ENCODE results near the gene PGM1.
"Not testable (repeated sequence)": the region's sequence is repeated elsewhere in the genome, so short reads cannot be mapped to it uniquely, and the experiment has no call there.

PGM1 gene

GRCh38 chr1:63593303-63593885 is at the start of gene PGM1:
TSS of gene PGM1 (plus strand) at chr1:63593411. CDS start at chr1:63593489, 78 bp downstream.
- DNase-seq = peak; percentile 94

GRCh38 chr1:63545780-63546179 is 47.4 kb upstream of the PGM1 start:
- DNase-seq = no peak

GRCh38 chr1:63547621-63548294 is 45.5 kb upstream of the PGM1 start:
- DNase-seq = no peak

DNA sequence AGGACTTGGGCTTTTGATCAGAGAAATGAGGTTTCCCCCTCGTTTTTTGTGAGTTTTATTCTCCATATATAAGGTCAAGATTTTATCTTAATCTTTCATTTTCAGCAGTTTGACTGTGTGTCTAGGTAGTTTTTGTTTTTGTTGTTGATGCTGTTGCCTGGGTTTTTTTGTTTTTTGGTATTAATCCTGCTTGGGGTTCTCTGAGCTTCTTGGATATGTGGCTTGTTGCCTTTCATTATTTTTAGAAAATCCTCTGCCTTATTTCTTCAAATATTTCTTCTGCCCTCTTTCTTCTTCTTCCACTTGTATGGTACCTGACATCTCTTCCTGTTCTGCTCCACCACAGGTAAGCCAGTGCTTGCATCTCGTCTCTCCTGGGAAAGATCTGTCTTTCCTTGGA is 44.9 kb upstream of the PGM1 start:
- no peak for DNase-seq

GRCh38 chr1:63548877-63549276 is 44.3 kb upstream of the PGM1 start:
- DNase-seq = no peak

DNA sequence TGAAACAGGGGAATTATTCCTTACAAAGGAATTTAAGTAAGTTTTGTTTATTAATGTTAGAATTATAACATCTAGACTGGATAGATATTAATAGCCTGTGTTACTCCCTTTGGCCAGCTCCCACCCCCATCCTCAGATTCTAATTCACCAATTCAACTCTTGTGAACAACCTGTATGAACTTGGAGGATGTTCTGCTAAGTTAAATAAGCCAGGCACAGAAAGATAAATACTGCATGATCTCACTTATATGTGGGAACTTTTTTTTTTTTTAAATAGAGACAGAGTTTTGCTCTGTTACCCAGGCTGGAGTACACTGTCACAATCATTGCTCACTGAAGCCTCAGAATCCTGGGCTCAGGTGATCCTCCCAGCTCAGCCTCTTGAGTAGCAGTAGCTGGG is 37.7 kb upstream of the PGM1 start:
- no peak for DNase-seq

- no peak for DNase-seq
These were observed 35.7 kb upstream of the PGM1 start for GRCh38 chr1:63557365-63557987.

GRCh38 chr1:63559357-63559756 is 33.9 kb upstream of the PGM1 start:
- DNase-seq = no peak

GRCh38 chr1:63563745-63564144 is 29.5 kb upstream of the PGM1 start:
- no peak for DNase-seq

- no peak for DNase-seq
These were observed 24.1 kb upstream of the PGM1 start for GRCh38 chr1:63569068-63569467.

DNA sequence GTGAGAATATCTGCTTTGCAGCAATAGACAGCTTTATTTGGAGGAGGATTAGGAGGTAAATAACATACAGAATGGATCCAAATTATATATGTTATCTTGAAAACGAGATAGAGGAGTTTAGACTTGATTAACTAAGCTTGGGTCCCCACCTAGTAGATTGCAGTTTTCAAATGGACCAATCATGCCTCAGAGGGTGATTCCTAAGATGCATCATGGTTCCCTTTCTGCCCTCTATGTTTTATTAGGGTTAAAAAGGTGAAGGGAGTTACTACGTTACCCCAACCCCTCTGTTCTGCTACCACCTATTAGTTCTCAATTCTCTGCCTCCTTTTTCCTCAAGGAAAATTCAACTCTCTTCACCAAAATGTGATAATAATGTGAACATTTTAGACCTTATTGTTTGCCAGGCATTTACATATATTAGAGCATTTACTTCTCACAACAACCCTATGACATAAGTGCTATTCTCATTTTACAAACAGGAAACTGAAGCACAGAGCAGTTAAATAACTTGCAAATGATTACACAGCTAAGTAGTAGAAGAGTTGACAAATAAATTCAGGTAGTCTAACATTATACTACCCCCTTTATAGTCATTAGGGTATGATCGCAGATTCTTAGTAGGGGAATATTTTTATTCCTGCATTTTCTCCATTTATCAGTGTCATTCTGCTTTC is 23.4 kb upstream of the PGM1 start:
- DNase-seq = no peak

DNA sequence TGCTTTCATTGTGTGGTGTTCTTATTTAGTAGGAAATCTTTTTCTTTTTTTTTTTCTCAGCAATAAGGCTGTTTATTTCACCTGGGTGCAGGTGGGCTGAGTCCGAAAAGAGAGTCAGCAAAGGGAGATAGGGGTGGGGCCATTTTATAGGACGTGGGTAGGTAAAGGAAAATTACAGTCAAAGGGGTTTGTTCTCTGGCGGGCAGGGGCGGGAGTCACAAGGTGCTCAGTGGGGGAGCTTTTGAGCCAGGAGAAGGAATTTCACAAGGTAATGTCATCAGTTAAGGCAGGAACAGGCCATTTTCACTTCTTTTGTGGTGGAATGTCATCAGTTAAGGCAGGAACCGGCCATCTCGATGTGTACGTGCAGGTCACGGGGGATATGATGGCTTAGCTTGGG is 20.5 kb upstream of the PGM1 start:
- DNase-seq = not testable (repeated sequence)

DNA sequence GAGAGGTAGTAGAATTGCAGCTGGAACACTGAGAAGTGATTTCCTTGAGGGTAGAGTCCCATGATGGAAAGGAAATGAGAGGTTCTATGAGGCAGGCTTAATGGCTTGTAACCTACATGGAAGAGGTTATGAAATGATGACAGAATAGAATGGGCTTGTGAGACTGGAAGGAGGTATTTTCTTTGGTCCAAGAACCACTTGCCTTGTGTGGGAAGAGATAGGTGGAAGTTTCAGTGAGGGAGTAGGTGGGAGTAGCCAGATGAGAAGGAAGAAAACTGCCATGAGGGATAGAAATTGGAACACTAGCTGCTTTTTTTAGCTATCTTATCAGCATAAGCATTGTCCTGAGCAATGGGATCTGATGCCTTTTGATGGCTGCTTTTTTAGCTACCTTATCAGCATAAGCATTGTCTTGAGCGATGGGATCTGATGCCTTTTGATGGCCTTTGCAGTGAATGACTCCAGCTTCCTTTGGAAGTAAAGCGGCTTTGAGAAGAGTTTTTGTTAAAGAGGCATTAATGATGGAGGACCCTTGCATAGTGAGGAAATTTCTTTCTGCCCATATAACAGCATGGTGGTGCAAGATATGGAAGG is 18.9 kb upstream of the PGM1 start:
- DNase-seq = not testable (repeated sequence)

GRCh38 chr1:63575340-63575826 is 17.8 kb upstream of the PGM1 start:
- peak; percentile 10 for DNase-seq

DNA sequence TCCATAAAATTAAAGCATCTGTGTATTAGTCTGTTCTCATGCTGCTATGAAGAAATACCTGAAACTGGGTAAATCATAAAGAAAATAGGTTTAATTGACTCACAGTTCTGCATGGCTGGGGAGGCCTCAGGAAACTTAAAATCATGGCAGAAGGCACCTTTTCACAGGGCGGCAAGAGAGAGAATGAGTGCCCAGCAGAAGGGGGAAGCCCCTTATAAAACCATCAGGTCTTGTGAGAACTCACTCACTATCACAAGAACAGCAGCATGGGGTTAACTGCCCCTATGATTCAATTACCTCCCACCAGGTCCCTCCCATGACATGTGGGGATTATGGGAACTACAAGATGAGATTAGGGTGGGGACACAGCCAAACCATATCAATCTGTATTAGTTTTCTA is 6.9 kb upstream of the PGM1 start:
- not testable (repeated sequence) for DNase-seq

DNA sequence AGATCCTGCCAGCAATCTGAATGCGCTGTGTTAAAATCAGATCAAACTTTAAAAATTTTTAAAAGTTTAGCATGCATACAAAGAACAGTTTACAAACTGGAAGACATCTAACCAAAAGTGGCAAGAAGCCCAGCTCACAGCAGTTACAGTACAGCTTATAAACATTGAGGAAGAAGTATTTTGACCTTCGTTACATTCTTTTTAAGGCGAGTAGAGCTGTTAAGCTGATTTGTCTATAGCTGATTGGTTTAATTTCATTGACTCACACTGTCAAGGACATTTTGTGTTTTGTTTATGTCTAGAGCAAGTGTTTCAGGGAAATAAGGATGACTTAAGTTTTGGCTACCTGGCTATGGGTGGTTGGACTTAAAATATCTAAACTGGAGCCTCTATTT is 3.0 kb upstream of the PGM1 start:
- DNase-seq = no peak

DNA sequence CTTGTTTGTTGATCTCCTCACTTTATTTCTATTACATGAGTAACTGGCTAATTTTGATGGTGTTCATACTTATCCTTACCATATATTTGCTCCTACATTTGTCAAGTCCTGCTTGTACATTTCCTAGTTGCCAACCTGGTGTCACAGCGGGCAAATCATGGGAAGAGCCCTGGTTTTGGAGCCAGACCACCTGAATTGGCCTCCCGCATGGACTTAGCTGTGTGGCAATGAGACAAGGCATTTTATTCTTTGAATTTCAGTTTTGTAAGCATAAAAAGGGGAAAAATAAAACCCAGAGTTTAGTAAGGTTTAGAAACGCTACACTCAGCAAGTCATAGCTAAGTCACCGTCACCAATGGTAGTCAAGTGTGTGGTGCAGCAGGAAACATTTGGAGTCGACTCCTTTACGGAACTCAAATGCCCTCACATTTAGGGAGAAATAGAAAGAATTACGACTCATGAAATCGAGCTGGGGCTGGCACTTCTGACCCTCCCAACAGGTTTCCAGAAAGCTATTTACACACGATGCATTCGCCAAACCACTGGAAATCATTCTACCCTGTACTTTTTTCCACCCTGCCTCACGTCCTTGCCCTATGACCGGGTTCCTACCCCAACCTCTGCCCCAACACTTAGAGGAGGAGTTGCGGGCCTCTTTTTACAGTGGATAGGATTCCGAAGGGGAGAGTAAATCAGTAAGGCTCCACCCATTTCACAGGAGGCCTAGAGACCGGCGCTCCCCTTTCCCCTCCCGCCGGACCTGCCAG is 492 bp upstream of the PGM1 start:
- peak; percentile 11 for DNase-seq

DNA sequence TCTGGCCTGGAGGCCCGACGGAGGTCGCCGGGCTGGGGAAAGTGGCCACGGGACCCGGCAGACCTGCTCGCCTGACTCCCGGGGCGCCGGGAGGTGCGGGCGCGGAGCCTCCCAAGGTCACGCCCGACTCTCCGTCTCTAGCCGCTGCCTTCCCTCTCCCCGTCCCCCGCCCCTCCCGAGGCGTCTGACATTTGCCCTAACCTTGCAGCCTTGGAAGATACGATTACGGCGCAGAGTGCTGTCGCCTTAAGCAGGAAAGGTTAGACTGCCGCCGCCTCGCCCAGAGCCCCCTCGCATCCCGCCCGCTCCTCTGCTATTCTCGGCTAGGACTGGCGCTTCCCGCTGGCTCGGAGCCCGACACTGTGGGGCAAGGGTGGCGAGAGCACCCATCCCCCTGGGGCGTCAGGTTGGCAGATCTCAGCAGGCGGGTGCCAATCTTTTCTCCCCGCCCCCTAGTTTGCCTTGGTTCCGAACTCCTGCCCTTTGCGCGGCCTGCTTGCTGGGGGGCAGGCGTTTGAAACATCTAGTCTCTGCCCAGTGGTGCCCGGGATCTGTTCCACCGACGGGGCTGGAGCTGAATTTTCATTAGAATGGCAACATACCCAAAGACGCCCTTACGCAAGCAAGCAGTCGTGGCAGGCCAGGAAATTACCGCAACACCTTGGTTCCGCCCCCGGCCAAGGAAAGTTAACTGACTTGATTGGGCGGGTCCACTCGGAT is 835 bp downstream of the PGM1 start:
- DNase-seq = no peak

- no peak for DNase-seq
These were observed 2.2 kb downstream of the PGM1 start for GRCh38 chr1:63595435-63595834.

DNA sequence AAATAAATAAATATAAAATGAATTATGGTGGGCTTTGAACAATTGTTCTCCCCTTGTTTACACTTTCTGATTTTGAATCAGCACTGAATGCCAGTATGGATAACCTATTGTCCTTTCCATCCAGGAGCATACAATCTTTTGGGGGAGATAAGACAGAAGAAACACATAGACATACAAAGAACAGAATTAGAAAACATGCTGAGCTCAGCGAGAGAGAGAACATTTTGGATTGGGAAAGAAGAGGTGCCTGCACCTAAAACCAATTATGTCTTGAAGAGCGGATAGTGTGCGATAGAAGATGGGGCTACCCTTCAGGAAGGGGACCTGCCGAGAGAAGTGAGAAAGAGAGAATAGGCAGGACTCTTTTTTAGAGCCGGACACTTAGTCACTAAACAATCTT is 6.6 kb downstream of the PGM1 start:
- DNase-seq = no peak

DNA sequence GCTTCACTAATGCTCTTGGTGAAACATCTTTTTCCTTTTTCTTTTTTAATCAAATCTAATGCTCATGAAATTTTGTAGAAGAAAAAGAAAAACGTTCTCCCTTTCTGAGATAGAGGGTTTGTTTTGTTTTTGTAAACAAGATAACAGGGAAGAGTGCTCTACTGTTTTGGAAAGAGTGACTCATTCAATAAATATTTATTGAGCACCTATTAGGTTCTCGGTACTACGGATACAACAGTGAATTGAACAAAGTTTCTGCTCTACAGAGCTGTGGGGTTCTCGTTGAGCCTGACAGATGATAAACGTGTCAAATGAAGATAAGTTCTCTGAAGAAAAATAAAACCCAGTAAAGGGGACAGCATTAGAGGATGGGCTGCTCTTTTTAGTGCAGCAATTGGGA is 7.0 kb downstream of the PGM1 start:
- no peak for DNase-seq

DNA sequence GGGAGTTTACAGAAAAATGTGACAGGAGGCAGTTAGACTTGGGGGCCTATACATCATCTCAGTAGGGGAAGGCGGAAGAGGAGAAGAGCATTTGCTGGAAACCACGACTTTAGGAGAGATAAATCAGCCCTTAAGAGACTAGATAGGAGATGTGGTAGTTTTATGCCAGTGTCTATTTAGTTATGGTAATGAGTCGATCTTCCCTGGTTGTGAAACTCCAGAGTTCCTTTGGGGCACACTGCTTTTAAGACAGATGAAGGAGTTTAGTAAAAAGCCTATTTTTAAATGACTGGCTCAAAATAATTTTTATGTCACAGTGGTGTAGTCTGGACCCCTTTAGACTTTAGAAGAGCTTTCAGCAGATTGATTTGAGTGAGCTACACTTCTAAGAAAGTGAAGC is 7.8 kb downstream of the PGM1 start:
- DNase-seq = no peak
